Mesenchymal stem cell (in vitro differentiated cells and primary cell): Measurements from ENCODE around the gene TBC1D22A.
A peak's percentile ranks its signal among the peaks of the same experiment; 100 is the strongest.

Source experiments
- DNase-seq: peaks from one replicate; pipeline ENCODE4 v3.0.0-alpha.2; 2013
- H2AFZ ChIP-seq: one replicate; pipeline ENCODE4 v1.6.1; 2013; ENCODE audit warnings: low read depth, mild to moderate bottlenecking, control low read depth, inconsistent platforms, low read length, moderate library complexity
- H2AK5ac ChIP-seq: 2 replicates; pipeline ENCODE4 v1.6.1; 2013; ENCODE audit warnings: low read length, moderate library complexity, mild to moderate bottlenecking, inconsistent platforms; ENCODE audit not compliant: severe bottlenecking
- H2BK120ac ChIP-seq: one replicate; pipeline ENCODE4 v1.6.1; 2013; ENCODE audit warnings: low read depth, mild to moderate bottlenecking, inconsistent platforms, low read length, moderate library complexity
- H2BK12ac ChIP-seq, 2 experiments: one replicate each; pipeline ENCODE4 v1.6.1; 2013; ENCODE audit warnings: inconsistent platforms in 2 of 2, low read length in 2 of 2, mild to moderate bottlenecking in 2 of 2, moderate library complexity in 2 of 2, control low read depth in 1 of 2
- H2BK15ac ChIP-seq: one replicate; pipeline ENCODE4 v1.6.1; 2013; ENCODE audit warnings: mild to moderate bottlenecking, low read depth, inconsistent platforms; ENCODE audit not compliant: poor library complexity, severe bottlenecking
- H2BK5ac ChIP-seq: 2 replicates; pipeline ENCODE4 v1.6.1; 2013; ENCODE audit warnings: low read depth, mild to moderate bottlenecking, low read length, control low read depth, inconsistent platforms; ENCODE audit not compliant: poor library complexity, severe bottlenecking
- H3K14ac ChIP-seq, 2 experiments: one replicate each; pipeline ENCODE4 v1.6.1; 2013; ENCODE audit warnings: inconsistent platforms in 2 of 2, low read length in 2 of 2, control low read depth in 1 of 2, mild to moderate bottlenecking in 1 of 2, moderate library complexity in 1 of 2
- H3K18ac ChIP-seq, 2 experiments: one replicate each; pipeline ENCODE4 v1.6.1; 2013; ENCODE audit warnings: inconsistent platforms in 2 of 2, low read length in 2 of 2, control low read depth in 1 of 2, low read depth in 1 of 2, mild to moderate bottlenecking in 1 of 2
- H3K23ac ChIP-seq, 2 experiments: one replicate each; pipeline ENCODE4 v1.6.1; 2013; ENCODE audit warnings: inconsistent platforms in 2 of 2, low read length in 2 of 2, mild to moderate bottlenecking in 2 of 2, moderate library complexity in 2 of 2, control low read depth in 1 of 2
- H3K27ac ChIP-seq: 2 replicates; pipeline ENCODE4 v1.5.1; 2013; ENCODE audit warnings: mild to moderate bottlenecking, moderate library complexity, low read length, control low read depth, inconsistent platforms; ENCODE audit not compliant: poor library complexity, severe bottlenecking
- H3K27me3 ChIP-seq, 2 experiments: 2 replicates each; pipeline versions ENCODE4 v1.6.1 to v1.7.0; 2013; ENCODE audit warnings: low read length in 2 of 2, mild to moderate bottlenecking in 2 of 2, moderate library complexity in 2 of 2, control low read depth in 1 of 2, inconsistent platforms in 1 of 2; ENCODE audit not compliant: control insufficient read depth in 1 of 2, insufficient read depth in 1 of 2
- H3K36me3 ChIP-seq, 2 experiments: 2 replicates each; pipeline versions ENCODE4 v1.6.1 to v1.7.0; 2013; ENCODE audit warnings: low read length in 2 of 2, control low read depth in 1 of 2, inconsistent platforms in 1 of 2, low read depth in 1 of 2, mild to moderate bottlenecking in 1 of 2; ENCODE audit not compliant: insufficient read depth in 2 of 2, control insufficient read depth in 1 of 2
- H3K4ac ChIP-seq, 2 experiments: one replicate each; pipeline ENCODE4 v1.6.1; 2013; ENCODE audit warnings: inconsistent platforms in 2 of 2, low read length in 2 of 2, mild to moderate bottlenecking in 2 of 2, moderate library complexity in 2 of 2, control low read depth in 1 of 2, low read depth in 1 of 2
- H3K4me1 ChIP-seq: 2 replicates; pipeline ENCODE4 v1.6.1; 2013; ENCODE audit warnings: low read depth, low read length, control low read depth; ENCODE audit not compliant: control insufficient read depth, insufficient read depth
- H3K4me2 ChIP-seq: 2 replicates; pipeline ENCODE4 v1.6.1; 2013; ENCODE audit warnings: low read length, mild to moderate bottlenecking, inconsistent platforms; ENCODE audit not compliant: poor library complexity, severe bottlenecking
- H3K4me3 ChIP-seq, 2 experiments: 2 replicates each; pipeline versions ENCODE4 v1.5.1 to v1.7.0; 2013; ENCODE audit warnings: low read length in 2 of 2, mild to moderate bottlenecking in 2 of 2, control low read depth in 1 of 2, low read depth in 1 of 2; ENCODE audit not compliant: insufficient read depth in 1 of 2
- H3K79me1 ChIP-seq: replicated peaks from 2 replicates; pipeline ENCODE4 v1.6.1; 2013; ENCODE audit warnings: mild to moderate bottlenecking, control low read depth, low read length, inconsistent platforms; ENCODE audit not compliant: poor library complexity, severe bottlenecking
- H3K9ac ChIP-seq: 2 replicates; pipeline ENCODE4 v1.7.0; 2013; ENCODE audit warnings: mild to moderate bottlenecking, low read length, moderate library complexity
- H3K9me3 ChIP-seq: 2 replicates; pipeline ENCODE4 v1.7.0; 2013; ENCODE audit warnings: mild to moderate bottlenecking, low read length; ENCODE audit not compliant: control insufficient read depth
- H4K8ac ChIP-seq: one replicate; pipeline ENCODE4 v1.6.1; 2013; ENCODE audit warnings: inconsistent platforms, mild to moderate bottlenecking, low read length, moderate library complexity
- H4K91ac ChIP-seq: one replicate; pipeline ENCODE4 v1.6.1; 2013; ENCODE audit warnings: mild to moderate bottlenecking, low read length, inconsistent platforms
- WGBS: methylation state at CpG from one replicate; pipeline ENCODE4 v1.1.7; 2013; ENCODE audit warnings: mixed read lengths; 5-methylcytosine and 5-hydroxymethylcytosine counted together

Gene TBC1D22A

DNA sequence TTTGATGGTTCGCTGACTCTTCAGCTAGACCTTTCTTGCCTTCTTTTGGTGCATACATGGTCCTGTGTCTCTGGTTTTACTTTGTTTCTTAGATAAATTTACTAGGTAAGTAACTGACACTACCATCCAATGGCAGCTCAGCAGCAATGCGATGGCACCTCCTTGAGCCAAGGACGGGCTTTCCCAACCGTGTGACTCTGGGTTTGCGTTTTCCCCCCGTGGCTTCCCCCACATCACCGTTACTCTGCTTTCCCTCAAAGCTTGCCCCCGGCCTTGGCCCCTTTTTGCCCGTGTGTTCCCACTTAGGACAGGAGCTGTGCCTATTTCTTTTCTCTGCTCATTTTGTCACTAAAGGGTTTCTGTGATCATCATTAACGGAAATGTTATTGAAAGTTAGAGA lies 41.5 kb downstream of the TBC1D22A start:
- Histone ChIP-seq H3K18ac (no peak overlapping the region), H2BK120ac (no peak overlapping the region), H3K27ac (no peak overlapping the region), H2BK5ac (no peak overlapping the region), H3K23ac (no peak overlapping the region), H3K9me3 (no peaks in the 10 kb centered on the region), H3K36me3 (peaks cover 42 to 49% of the 10 kb centered on the region in 2 experiments), H3K4ac (no peak overlapping the region), H2BK15ac (no peak overlapping the region), H3K27me3 (no peaks in the 10 kb centered on the region), H2AK5ac (no peak overlapping the region), H3K14ac (no peak overlapping the region), H4K8ac (no peak overlapping the region), H2BK12ac (no peak overlapping the region), H3K79me1 (peaks cover 48% of the 10 kb centered on the region), H4K91ac (no peak overlapping the region), H2AFZ (no peak overlapping the region), H3K4me3 (no peak overlapping the region), H3K4me1 (peaks cover 20% of the 10 kb centered on the region), H3K4me2 (no peak overlapping the region), H3K9ac (no peak overlapping the region)
- DNase-seq: no peak
- WGBS: 94% methylated on average over 8 of the region's 10 CpGs

DNA sequence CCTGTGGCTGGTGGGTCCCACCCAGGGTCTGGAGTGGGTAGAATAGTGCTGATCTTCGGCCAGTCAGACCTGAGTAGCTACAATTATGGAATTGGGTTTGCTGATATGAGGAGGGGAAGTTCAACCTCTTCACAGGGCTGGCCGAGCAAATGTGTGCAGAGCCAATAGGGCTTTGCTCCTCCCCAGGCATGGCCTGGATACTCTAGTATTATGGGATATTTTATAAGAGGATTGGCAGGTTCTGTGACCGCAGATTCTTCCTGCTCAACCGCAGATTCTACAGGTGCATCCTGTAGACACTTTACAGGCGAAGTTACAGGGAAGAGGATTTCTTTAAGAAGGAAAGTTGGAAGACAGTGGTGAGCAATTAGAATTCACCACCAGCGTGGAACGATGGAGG lies 44.3 kb downstream of the TBC1D22A start:
- no peak overlapping the region for H2BK12ac ChIP-seq
- peaks cover 9% of the 10 kb centered on the region for H3K4me1 ChIP-seq
- H3K36me3 ChIP-seq: peaks cover 32 to 41% of the 10 kb centered on the region in 2 experiments
- no peaks in the 10 kb centered on the region for H3K27me3 ChIP-seq
- H3K4me3 ChIP-seq: no peak overlapping the region
- no peaks in the 10 kb centered on the region for H3K9me3 ChIP-seq
- no peak overlapping the region for H2BK5ac ChIP-seq
- H4K8ac ChIP-seq: no peak overlapping the region
- H3K23ac ChIP-seq: no peak overlapping the region
- H3K4me2 ChIP-seq: no peak overlapping the region
- peaks cover 56% of the 10 kb centered on the region for H3K79me1 ChIP-seq
- no peak overlapping the region for H3K4ac ChIP-seq
- no peak overlapping the region for H3K9ac ChIP-seq
- no peak overlapping the region for H3K27ac ChIP-seq
- no peak overlapping the region for H2AK5ac ChIP-seq
- no peak overlapping the region for H2BK120ac ChIP-seq
- WGBS: 98% methylated on average over 7 of the region's 7 CpGs
- H3K14ac ChIP-seq: no peak overlapping the region
- no peak overlapping the region for H4K91ac ChIP-seq
- no peak overlapping the region for H2BK15ac ChIP-seq
- DNase-seq: no peak
- no peak overlapping the region for H2AFZ ChIP-seq
- H3K18ac ChIP-seq: no peak overlapping the region

DNA sequence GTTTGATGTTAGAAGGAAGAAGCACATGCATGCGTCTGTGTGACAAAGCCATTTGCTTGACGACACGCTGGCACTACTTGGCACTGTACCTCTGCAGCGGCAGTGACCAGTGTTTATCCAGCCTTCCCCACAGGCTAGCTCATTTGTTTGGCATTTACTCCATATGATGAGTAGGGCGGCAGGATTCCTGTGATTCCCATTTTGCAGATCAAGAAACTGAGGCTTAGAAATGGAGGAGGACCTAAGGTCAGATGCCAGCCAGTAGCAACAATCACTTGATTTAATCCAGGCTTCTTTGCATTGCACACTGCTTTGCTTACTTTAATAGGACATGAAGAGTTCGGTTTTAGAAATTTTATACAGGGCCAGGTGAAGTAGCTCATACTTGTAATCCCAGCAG lies 45.0 kb downstream of the TBC1D22A start:
- Histone ChIP-seq H2BK120ac (no peak overlapping the region), H2BK15ac (no peak overlapping the region), H4K91ac (no peak overlapping the region), H3K18ac (no peak overlapping the region), H3K9me3 (no peaks in the 10 kb centered on the region), H3K4ac (no peak overlapping the region), H2BK5ac (no peak overlapping the region), H2AK5ac (no peak overlapping the region), H3K27ac (no peak overlapping the region), H3K4me1 (peaks cover 10% of the 10 kb centered on the region), H3K27me3 (no peaks in the 10 kb centered on the region), H3K4me2 (no peak overlapping the region), H2BK12ac (peak overlapping the region in 1 of 2 experiments; percentile 11), H3K23ac (no peak overlapping the region), H3K79me1 (peaks cover 53% of the 10 kb centered on the region), H3K36me3 (peaks cover 30 to 40% of the 10 kb centered on the region in 2 experiments), H3K14ac (no peak overlapping the region), H4K8ac (no peak overlapping the region), H3K4me3 (no peak overlapping the region), H2AFZ (no peak overlapping the region), H3K9ac (no peak overlapping the region)
- WGBS: 98% methylated on average over 6 of the region's 6 CpGs
- DNase-seq: no peak

DNA sequence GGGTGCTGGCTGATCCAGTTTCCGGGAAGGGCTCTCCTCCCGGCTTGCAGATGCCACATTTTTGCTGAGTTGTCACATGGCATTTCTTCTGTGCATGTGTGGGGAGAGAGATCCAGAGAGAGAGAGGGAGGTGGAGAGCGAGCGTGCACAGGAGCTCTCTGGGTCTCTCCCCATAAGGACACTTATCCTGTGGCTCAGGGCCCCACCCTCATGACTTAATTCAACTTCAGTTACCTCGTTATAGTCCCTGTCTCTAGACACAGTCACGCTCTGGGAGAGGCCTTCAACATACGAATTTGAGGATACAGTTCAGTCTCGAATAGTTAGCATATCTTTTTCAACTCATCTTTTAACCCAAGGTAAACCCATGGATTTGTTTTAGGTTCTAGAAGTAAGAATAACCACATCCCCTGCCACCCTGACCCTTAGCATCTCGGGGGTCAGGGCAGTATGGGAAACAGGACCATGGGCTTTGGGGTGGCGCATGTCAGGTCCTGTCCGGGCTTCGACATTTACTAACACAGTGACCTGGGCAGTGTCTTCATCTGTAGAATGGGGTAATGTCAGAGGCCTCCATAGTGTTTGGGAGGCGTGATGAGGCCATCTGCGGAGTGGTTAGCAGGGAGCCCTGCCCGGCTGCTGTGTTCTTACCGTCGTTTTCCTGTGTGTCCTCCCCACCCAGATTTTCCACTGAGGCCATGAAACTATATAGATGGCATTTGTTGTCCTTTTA lies 46.9 kb downstream of the TBC1D22A start:
- no peak overlapping the region for H4K91ac ChIP-seq
- no peak overlapping the region for H3K27ac ChIP-seq
- no peak overlapping the region for H2AK5ac ChIP-seq
- H3K27me3 ChIP-seq: no peaks in the 10 kb centered on the region
- H2BK120ac ChIP-seq: no peak overlapping the region
- peaks cover 43% of the 10 kb centered on the region for H3K79me1 ChIP-seq
- 97% methylated on average over 13 of the region's 17 CpGs for WGBS
- no peak overlapping the region for H4K8ac ChIP-seq
- no peak overlapping the region for H3K18ac ChIP-seq
- H3K4ac ChIP-seq: no peak overlapping the region
- no peaks in the 10 kb centered on the region for H3K9me3 ChIP-seq
- no peak overlapping the region for H2AFZ ChIP-seq
- H3K23ac ChIP-seq: no peak overlapping the region
- H3K14ac ChIP-seq: no peak overlapping the region
- no peak overlapping the region for H2BK12ac ChIP-seq
- H3K4me3 ChIP-seq: no peak overlapping the region
- H3K9ac ChIP-seq: no peak overlapping the region
- H3K4me2 ChIP-seq: no peak overlapping the region
- peaks cover 9% of the 10 kb centered on the region for H3K4me1 ChIP-seq
- peaks cover 30 to 32% of the 10 kb centered on the region in 2 experiments for H3K36me3 ChIP-seq
- H2BK15ac ChIP-seq: no peak overlapping the region
- no peak overlapping the region for H2BK5ac ChIP-seq
- DNase-seq: no peak
